A549 (cell line): ENCODE measurements around the gene WDR20.

Experiments used
- EP300 ChIP-seq, 2 experiments: fragments of >200 bp; sonication (Bioruptor Twin); formaldehyde crosslinking; IDR thresholded peaks; 2 replicates in 1 of 2; 3 replicates in 1 of 2; pipeline ENCODE4 v1.6.1; 2016 to 2017
- HMGXB4 ChIP-seq: fragments of 250-450 bp; sonication (Bioruptor Pico); IDR thresholded peaks from 2 replicates; pipeline ENCODE4 v1.5.0; 2021; ENCODE audit warnings: mild to moderate bottlenecking, moderate library complexity, borderline replicate concordance
- MAX ChIP-seq: IDR thresholded peaks from 2 replicates; pipeline ENCODE4 v1.6.1; 2012
- POLR2A ChIP-seq: IDR thresholded peaks from 2 replicates; pipeline ENCODE4 v1.6.1; 2012; ENCODE audit warnings: mild to moderate bottlenecking, low read length
- REST ChIP-seq: fragments of 200-600 bp; sonication (generic); IDR thresholded peaks from 2 replicates; pipeline ENCODE4 v1.6.1; 2016; ENCODE audit warnings: antibody characterized with exemption, mild to moderate bottlenecking, moderate library complexity
- ZFP36 ChIP-seq: fragments of 450-650 bp; IDR thresholded peaks from 2 replicates; pipeline ENCODE4 v1.6.1; 2014; ENCODE audit warnings: borderline replicate concordance; ENCODE audit not compliant: partially characterized antibody
- TF ChIP-seq, protein P1 (sequence below): fragments of >200 bp; sonication (Bioruptor Twin); formaldehyde crosslinking; IDR thresholded peaks from 3 replicates; pipeline ENCODE4 v1.6.1; 2016

DNA sequence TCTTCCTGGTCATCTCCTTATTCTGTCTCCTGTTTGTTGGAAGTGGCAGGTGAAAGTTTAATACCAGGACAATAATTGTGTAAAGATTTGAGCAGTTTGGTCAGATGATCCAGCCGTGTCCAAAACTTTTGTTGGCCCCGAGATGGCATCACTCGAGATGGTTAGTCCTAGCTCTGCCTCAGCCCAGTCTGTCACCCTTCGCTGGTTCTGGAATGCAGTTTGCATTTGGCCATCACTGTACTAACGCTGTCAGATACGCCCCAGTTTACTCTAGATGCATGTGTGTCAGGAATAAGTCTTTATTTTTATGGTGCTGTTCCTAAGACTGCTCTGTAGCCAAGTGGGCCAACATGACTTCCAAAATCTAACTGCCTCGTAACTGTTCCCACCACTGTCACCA lies 85.7 kb downstream of the WDR20 start:
- TF ChIP-seq, protein P1, sequence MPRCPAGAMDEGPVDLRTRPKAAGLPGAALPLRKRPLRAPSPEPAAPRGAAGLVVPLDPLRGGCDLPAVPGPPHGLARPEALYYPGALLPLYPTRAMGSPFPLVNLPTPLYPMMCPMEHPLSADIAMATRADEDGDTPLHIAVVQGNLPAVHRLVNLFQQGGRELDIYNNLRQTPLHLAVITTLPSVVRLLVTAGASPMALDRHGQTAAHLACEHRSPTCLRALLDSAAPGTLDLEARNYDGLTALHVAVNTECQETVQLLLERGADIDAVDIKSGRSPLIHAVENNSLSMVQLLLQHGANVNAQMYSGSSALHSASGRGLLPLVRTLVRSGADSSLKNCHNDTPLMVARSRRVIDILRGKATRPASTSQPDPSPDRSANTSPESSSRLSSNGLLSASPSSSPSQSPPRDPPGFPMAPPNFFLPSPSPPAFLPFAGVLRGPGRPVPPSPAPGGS: no peak
- no peak for TF ChIP-seq POLR2A
- TF ChIP-seq EP300 (IDR thresholded peaks at IDR 0.05): no peak
- no peak for TF ChIP-seq MAX
- no peak for TF ChIP-seq REST
- TF ChIP-seq HMGXB4: no peak
- no peak for TF ChIP-seq ZFP36
